Skeletal muscle cell (primary cell): ENCODE data around the gene ACP3.
A peak's percentile ranks its signal among the peaks of the same experiment; 100 is the strongest.

Experiments
- DNase-seq: peaks from one replicate; pipeline ENCODE4 v3.0.0-alpha.2; 2010; ENCODE audit warnings: low read depth
- H3K4me3 ChIP-seq: 2 replicates; pipeline ENCODE4 v1.5.1; 2011; ENCODE audit warnings: low read depth, mild to moderate bottlenecking, control low read depth, low read length, moderate library complexity

Gene ACP3

GRCh38 chr3:132399054-132399929, 82.1 kb downstream of the ACP3 start:
- peak; percentile 20 for DNase-seq
- no peak overlapping the region for H3K4me3 ChIP-seq

- no peak overlapping the region for H3K4me3 ChIP-seq
- no peak for DNase-seq
These were observed 84.0 kb downstream of the ACP3 start for GRCh38 chr3:132401255-132401654.

DNA sequence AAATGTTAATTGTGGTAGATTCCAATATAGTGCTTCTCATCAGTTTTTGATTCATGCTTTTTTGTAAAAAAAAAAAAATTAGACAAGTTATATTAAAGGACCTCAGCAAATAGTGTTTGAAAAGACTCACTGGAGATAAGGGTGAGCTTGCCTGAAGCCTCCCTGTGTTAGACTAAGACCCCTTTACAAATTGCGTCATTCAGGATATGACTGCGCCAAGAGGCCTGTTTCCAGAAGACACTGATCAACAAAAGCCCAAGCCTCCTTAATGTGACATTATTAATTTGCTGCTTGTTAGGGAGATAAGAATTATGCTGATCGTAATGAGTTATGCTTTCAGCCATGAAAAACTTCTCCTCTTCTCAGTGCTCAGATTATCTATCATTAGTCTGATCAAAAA, 87.1 kb downstream of the ACP3 start:
- H3K4me3 ChIP-seq, result no peak overlapping the region
- no peak for DNase-seq

DNA sequence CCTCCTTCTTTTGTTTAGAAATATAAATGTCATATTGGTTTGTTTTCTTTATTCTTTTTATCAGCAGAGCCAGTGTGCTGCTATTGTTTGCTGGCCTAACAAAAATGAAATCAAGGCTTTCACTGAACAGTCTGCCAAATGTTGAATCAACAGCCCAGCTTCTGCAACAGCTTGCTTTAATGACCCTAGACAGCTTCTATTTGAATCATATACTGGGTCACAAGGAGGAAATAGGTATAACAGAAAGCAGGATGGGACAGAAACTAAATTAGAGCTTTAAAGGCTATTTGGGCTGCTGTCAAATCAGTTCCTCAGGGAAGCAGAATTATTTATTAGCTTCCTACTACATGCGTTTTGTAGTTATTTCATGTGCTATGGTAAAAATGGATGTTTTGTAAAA, 88.0 kb downstream of the ACP3 start:
- DNase-seq, result no peak
- H3K4me3 ChIP-seq, result no peak overlapping the region

GRCh38 chr3:132405609-132406299, 88.5 kb downstream of the ACP3 start:
- H3K4me3 ChIP-seq, result no peak overlapping the region
- DNase-seq, result no peak

GRCh38 chr3:132406587-132406986, 89.4 kb downstream of the ACP3 start:
- no peak for DNase-seq

DNA sequence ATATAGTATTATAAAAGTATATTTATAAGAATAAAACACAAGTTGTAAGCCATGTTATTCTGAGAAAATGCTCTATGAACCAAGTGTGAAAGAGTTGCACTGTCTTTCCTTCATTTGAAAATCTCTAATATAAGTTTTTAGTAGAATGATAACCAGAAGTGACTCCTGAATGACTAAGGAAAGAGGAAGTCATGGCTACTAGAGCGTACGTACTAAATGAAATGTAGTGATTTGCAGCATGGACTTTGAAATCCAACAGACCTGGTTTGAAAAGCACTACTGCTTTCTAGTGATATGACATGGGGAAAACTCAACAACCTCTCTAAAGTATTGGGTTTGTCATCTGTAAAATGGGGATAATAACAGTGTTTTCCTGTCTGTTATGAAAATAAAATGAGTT, 89.8 kb downstream of the ACP3 start:
- no peak for DNase-seq
- no peak overlapping the region for H3K4me3 ChIP-seq

More at GRCh38 chr3:132406587-132406986, 89.4 kb downstream of the ACP3 start:
- no peak overlapping the region for H3K4me3 ChIP-seq
